Mesenchymal stem cell (in vitro differentiated cells and primary cell): ENCODE measurements around the gene MAP4K3.

ENCODE experiments used
- DNase-seq: peaks from one replicate; pipeline ENCODE4 v3.0.0-alpha.2; 2013
- H2AFZ ChIP-seq: one replicate; pipeline ENCODE4 v1.6.1; 2013; ENCODE audit warnings: low read depth, mild to moderate bottlenecking, control low read depth, inconsistent platforms, low read length, moderate library complexity
- H2AK5ac ChIP-seq: 2 replicates; pipeline ENCODE4 v1.6.1; 2013; ENCODE audit warnings: low read length, moderate library complexity, mild to moderate bottlenecking, inconsistent platforms; ENCODE audit not compliant: severe bottlenecking
- H2BK120ac ChIP-seq: one replicate; pipeline ENCODE4 v1.6.1; 2013; ENCODE audit warnings: low read depth, mild to moderate bottlenecking, inconsistent platforms, low read length, moderate library complexity
- H2BK12ac ChIP-seq, 2 experiments: one replicate each; pipeline ENCODE4 v1.6.1; 2013; ENCODE audit warnings: inconsistent platforms in 2 of 2, low read length in 2 of 2, mild to moderate bottlenecking in 2 of 2, moderate library complexity in 2 of 2, control low read depth in 1 of 2
- H2BK15ac ChIP-seq: one replicate; pipeline ENCODE4 v1.6.1; 2013; ENCODE audit warnings: mild to moderate bottlenecking, low read depth, inconsistent platforms; ENCODE audit not compliant: poor library complexity, severe bottlenecking
- H2BK5ac ChIP-seq: 2 replicates; pipeline ENCODE4 v1.6.1; 2013; ENCODE audit warnings: low read depth, mild to moderate bottlenecking, low read length, control low read depth, inconsistent platforms; ENCODE audit not compliant: poor library complexity, severe bottlenecking
- H3K14ac ChIP-seq, 2 experiments: one replicate each; pipeline ENCODE4 v1.6.1; 2013; ENCODE audit warnings: inconsistent platforms in 2 of 2, low read length in 2 of 2, control low read depth in 1 of 2, mild to moderate bottlenecking in 1 of 2, moderate library complexity in 1 of 2
- H3K18ac ChIP-seq, 2 experiments: one replicate each; pipeline ENCODE4 v1.6.1; 2013; ENCODE audit warnings: inconsistent platforms in 2 of 2, low read length in 2 of 2, control low read depth in 1 of 2, low read depth in 1 of 2, mild to moderate bottlenecking in 1 of 2
- H3K23ac ChIP-seq, 2 experiments: one replicate each; pipeline ENCODE4 v1.6.1; 2013; ENCODE audit warnings: inconsistent platforms in 2 of 2, low read length in 2 of 2, mild to moderate bottlenecking in 2 of 2, moderate library complexity in 2 of 2, control low read depth in 1 of 2
- H3K27ac ChIP-seq: 2 replicates; pipeline ENCODE4 v1.5.1; 2013; ENCODE audit warnings: mild to moderate bottlenecking, moderate library complexity, low read length, control low read depth, inconsistent platforms; ENCODE audit not compliant: poor library complexity, severe bottlenecking
- H3K27me3 ChIP-seq, 2 experiments: 2 replicates each; pipeline versions ENCODE4 v1.6.1 to v1.7.0; 2013; ENCODE audit warnings: low read length in 2 of 2, mild to moderate bottlenecking in 2 of 2, moderate library complexity in 2 of 2, control low read depth in 1 of 2, inconsistent platforms in 1 of 2; ENCODE audit not compliant: control insufficient read depth in 1 of 2, insufficient read depth in 1 of 2
- H3K36me3 ChIP-seq, 2 experiments: 2 replicates each; pipeline versions ENCODE4 v1.6.1 to v1.7.0; 2013; ENCODE audit warnings: low read length in 2 of 2, control low read depth in 1 of 2, inconsistent platforms in 1 of 2, low read depth in 1 of 2, mild to moderate bottlenecking in 1 of 2; ENCODE audit not compliant: insufficient read depth in 2 of 2, control insufficient read depth in 1 of 2
- H3K4ac ChIP-seq, 2 experiments: one replicate each; pipeline ENCODE4 v1.6.1; 2013; ENCODE audit warnings: inconsistent platforms in 2 of 2, low read length in 2 of 2, mild to moderate bottlenecking in 2 of 2, moderate library complexity in 2 of 2, control low read depth in 1 of 2, low read depth in 1 of 2
- H3K4me1 ChIP-seq: 2 replicates; pipeline ENCODE4 v1.6.1; 2013; ENCODE audit warnings: low read depth, low read length, control low read depth; ENCODE audit not compliant: control insufficient read depth, insufficient read depth
- H3K4me2 ChIP-seq: 2 replicates; pipeline ENCODE4 v1.6.1; 2013; ENCODE audit warnings: low read length, mild to moderate bottlenecking, inconsistent platforms; ENCODE audit not compliant: poor library complexity, severe bottlenecking
- H3K4me3 ChIP-seq, 2 experiments: 2 replicates each; pipeline versions ENCODE4 v1.5.1 to v1.7.0; 2013; ENCODE audit warnings: low read length in 2 of 2, mild to moderate bottlenecking in 2 of 2, control low read depth in 1 of 2, low read depth in 1 of 2; ENCODE audit not compliant: insufficient read depth in 1 of 2
- H3K79me1 ChIP-seq: replicated peaks from 2 replicates; pipeline ENCODE4 v1.6.1; 2013; ENCODE audit warnings: mild to moderate bottlenecking, control low read depth, low read length, inconsistent platforms; ENCODE audit not compliant: poor library complexity, severe bottlenecking
- H3K9ac ChIP-seq: 2 replicates; pipeline ENCODE4 v1.7.0; 2013; ENCODE audit warnings: mild to moderate bottlenecking, low read length, moderate library complexity
- H3K9me3 ChIP-seq: 2 replicates; pipeline ENCODE4 v1.7.0; 2013; ENCODE audit warnings: mild to moderate bottlenecking, low read length; ENCODE audit not compliant: control insufficient read depth
- H4K8ac ChIP-seq: one replicate; pipeline ENCODE4 v1.6.1; 2013; ENCODE audit warnings: inconsistent platforms, mild to moderate bottlenecking, low read length, moderate library complexity
- H4K91ac ChIP-seq: one replicate; pipeline ENCODE4 v1.6.1; 2013; ENCODE audit warnings: mild to moderate bottlenecking, low read length, inconsistent platforms
- WGBS: methylation state at CpG from one replicate; pipeline ENCODE4 v1.1.7; 2013; ENCODE audit warnings: mixed read lengths; 5-methylcytosine and 5-hydroxymethylcytosine counted together

MAP4K3 gene

DNA sequence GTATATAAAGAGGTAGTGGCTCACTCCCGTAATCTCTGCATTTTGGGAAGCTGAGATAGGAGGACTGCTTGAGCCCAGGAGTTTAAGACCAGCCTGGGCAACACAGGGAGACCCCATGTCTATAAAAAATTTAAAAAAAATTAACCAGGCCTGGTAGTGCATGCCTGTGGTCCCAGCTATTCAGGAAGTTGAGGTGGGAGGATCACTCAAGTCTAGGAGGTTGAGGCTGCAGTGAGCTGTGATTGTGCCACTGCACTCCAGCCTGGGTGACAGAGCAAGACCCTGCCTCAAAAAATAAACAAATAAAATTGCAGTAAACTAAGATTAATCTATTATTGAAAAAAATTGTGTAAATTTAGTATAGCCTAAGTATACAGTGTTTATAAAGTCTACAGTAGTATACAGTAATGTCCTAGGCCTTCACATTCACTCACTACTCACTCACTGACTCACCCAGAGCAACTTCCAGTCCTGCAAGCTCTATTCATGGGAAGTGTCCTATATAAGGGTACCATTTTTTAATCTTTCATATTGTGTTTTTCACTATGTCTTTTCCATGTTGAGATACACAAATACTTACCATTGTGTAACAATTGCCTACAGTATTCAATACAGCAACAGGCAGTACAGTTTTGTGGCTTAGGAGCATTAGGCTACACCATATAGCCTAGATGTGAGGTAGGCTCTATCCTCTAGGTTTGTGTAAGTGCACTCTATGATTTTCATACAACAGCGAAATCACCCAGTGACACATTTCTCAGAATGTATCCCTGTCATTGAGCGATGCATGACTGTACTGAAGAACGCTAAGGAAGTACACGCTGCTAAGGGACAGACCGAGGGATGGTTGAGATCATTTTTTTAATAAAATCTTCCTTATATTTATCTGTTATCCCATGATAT, 10.4 kb upstream of the MAP4K3 start:
- Histone ChIP-seq H3K9me3 (no peaks in the 10 kb centered on the region), H3K14ac (peak overlapping the region in 1 of 2 experiments; percentile 15), H3K23ac (no peak overlapping the region), H3K4me1 (peaks cover 1% of the 10 kb centered on the region), H3K27me3 (no peaks in the 10 kb centered on the region), H3K27ac (no peak overlapping the region), H3K4me3 (no peak overlapping the region), H2AFZ (no peak overlapping the region), H2BK12ac (no peak overlapping the region), H3K18ac (peak overlapping the region in 1 of 2 experiments; percentile 49), H2BK5ac (no peak overlapping the region), H2AK5ac (no peak overlapping the region), H3K79me1 (peaks cover 13% of the 10 kb centered on the region), H3K4me2 (no peak overlapping the region), H3K4ac (no peak overlapping the region), H2BK15ac (no peak overlapping the region), H3K36me3 (peaks cover 6 to 29% of the 10 kb centered on the region in 2 experiments), H4K91ac (no peak overlapping the region), H4K8ac (no peak overlapping the region), H2BK120ac (no peak overlapping the region), H3K9ac (no peak overlapping the region)
- no peak for DNase-seq
- 95% methylated on average over 2 of the region's 6 CpGs for WGBS

DNA sequence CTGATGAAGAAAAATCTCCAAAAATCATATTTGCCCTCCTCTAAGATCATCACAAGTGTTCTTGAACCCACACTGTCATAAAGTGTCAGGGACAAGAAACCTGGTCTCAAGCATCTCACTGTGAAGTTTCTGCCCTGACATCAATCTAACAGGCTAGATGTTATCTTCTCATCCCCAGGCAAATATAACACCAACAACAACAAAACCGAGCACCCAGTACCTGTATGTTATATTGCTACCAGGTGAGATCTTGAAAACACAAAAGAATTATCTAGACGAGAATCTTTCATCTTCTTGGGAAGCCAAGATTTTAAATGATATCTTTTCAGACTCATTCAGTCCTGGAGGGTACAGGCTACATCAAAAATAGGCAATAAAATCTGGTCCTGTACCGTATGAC, 8.8 kb upstream of the MAP4K3 start:
- Histone ChIP-seq H2AFZ (no peak overlapping the region), H3K4ac (no peak overlapping the region), H3K18ac (no peak overlapping the region), H3K23ac (no peak overlapping the region), H3K9me3 (no peaks in the 10 kb centered on the region), H2BK12ac (no peak overlapping the region), H3K27ac (no peak overlapping the region), H3K4me3 (no peak overlapping the region), H3K4me2 (no peak overlapping the region), H3K9ac (no peak overlapping the region), H2BK120ac (no peak overlapping the region), H4K8ac (no peak overlapping the region), H2BK15ac (no peak overlapping the region), H3K4me1 (peaks cover 1% of the 10 kb centered on the region), H3K36me3 (peaks cover 6 to 30% of the 10 kb centered on the region in 2 experiments), H3K27me3 (no peaks in the 10 kb centered on the region), H3K79me1 (peaks cover 13% of the 10 kb centered on the region), H2AK5ac (no peak overlapping the region), H3K14ac (no peak overlapping the region), H4K91ac (no peak overlapping the region), H2BK5ac (no peak overlapping the region)
- 71% methylated on average over 1 of the region's 3 CpGs for WGBS
- no peak for DNase-seq

DNA sequence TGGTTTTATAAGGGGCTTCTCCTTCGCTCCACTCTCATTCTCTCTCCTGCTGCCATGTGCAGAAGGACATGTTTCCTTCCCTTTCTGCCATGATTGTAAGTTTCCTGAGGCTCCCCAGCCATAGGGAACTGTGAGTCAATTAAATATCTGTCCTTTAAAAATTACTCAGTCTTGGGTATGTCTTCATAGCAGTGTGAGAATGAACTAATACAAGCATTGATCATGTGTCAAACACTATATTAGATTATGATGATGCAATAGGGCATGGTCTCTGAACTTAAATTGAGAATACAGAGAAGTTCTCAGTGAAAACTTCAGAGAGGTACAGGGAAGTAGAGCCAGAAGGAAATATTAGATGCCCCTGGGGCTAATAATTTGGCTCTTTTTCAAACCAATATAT, 5.9 kb upstream of the MAP4K3 start:
- Histone ChIP-seq H3K79me1 (peaks cover 14% of the 10 kb centered on the region), H2AFZ (no peak overlapping the region), H2BK120ac (no peak overlapping the region), H3K36me3 (peaks cover 6 to 25% of the 10 kb centered on the region in 2 experiments), H2BK5ac (no peak overlapping the region), H3K27me3 (no peaks in the 10 kb centered on the region), H3K4me1 (peaks cover 3% of the 10 kb centered on the region), H2BK15ac (no peak overlapping the region), H3K23ac (no peak overlapping the region), H2AK5ac (no peak overlapping the region), H3K18ac (no peak overlapping the region), H4K91ac (no peak overlapping the region), H3K14ac (no peak overlapping the region), H3K4me3 (no peak overlapping the region), H3K4ac (no peak overlapping the region), H3K27ac (no peak overlapping the region), H3K4me2 (no peak overlapping the region), H3K9ac (no peak overlapping the region), H3K9me3 (no peaks in the 10 kb centered on the region), H2BK12ac (no peak overlapping the region), H4K8ac (no peak overlapping the region)
- no CpG with 5 or more reads among the region's 1 CpG for WGBS
- no peak for DNase-seq

DNA sequence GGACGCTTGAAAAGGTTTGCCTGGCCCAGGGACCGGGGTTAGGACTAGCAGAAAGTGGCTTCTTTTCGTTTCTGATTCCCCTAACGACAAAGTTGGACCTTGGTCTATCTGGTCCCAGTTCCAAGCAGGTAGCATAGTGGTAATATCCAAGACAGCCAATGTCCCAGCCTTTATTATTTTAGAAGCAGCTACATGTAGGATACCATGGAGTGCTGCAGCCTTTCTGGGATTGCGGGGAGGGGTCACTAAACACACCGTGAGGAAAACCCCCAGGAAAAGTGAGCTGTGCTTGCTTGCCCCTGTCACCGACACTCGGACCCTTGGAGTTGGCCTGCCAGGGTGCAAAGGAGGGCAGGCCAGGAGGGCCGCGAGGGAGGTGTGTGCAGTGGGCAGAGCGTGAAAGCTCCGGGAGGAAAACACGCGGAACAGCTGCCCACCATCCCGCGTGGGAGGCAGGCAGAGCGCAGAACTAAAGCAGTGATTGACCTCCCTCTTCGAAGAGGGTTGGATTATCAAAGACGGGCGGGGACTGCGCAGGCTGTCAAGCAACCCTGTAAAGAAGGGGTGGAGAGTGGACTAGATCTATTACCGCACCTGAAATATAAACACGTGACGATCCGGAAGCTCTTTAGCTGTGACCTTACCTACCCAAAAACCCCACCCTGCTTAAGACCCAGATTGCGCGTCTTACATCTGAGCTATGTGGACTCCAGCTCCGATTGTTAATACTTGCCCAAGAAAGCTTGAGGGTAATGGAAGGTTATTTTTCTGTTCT, 624 bp upstream of the MAP4K3 start:
- peak overlapping the region; percentile 78 for H2BK120ac ChIP-seq
- peak overlapping the region; percentile 46 for H2BK5ac ChIP-seq
- H3K23ac ChIP-seq, result peak overlapping the region in 1 of 2 experiments; percentile 70
- peak overlapping the region; percentile 18 to 79 for H2BK12ac ChIP-seq
- H3K4me1 ChIP-seq, result peaks cover 4% of the 10 kb centered on the region
- H3K14ac ChIP-seq, result peak overlapping the region; percentile 28 to 96
- peak overlapping the region; percentile 96 for H3K4me2 ChIP-seq
- H2AFZ ChIP-seq, result peak overlapping the region; percentile 84
- peak overlapping the region; percentile 86 to 93 for H3K4ac ChIP-seq
- H3K27ac ChIP-seq, result peak overlapping the region; percentile 84
- peak; percentile 40 for DNase-seq
- H2AK5ac ChIP-seq, result peak overlapping the region; percentile 61
- peak overlapping the region; percentile 88 to 95 for H3K18ac ChIP-seq
- H2BK15ac ChIP-seq, result peak overlapping the region; percentile 68
- peaks cover 8% of the 10 kb centered on the region for H3K79me1 ChIP-seq
- H3K9me3 ChIP-seq, result no peaks in the 10 kb centered on the region
- 20% methylated on average over 27 of the region's 28 CpGs for WGBS
- H3K36me3 ChIP-seq, result peaks cover 0 to 3% of the 10 kb centered on the region in 2 experiments
- peak overlapping the region; percentile 87 for H4K8ac ChIP-seq
- H3K9ac ChIP-seq, result peak overlapping the region; percentile 92
- peak overlapping the region; percentile 84 to 94 for H3K4me3 ChIP-seq
- peak overlapping the region; percentile 83 for H4K91ac ChIP-seq
- no peaks in the 10 kb centered on the region for H3K27me3 ChIP-seq
